IMR-90 (cell line): ENCODE results near the gene RAD51B.

ENCODE experiments used
- BHLHE40 ChIP-seq: fragments of 150-350 bp; IDR thresholded peaks from 2 replicates; pipeline ENCODE4 v1.6.1; 2016; ENCODE audit warnings: mild to moderate bottlenecking, low read depth, low read length
- CEBPB ChIP-seq: IDR thresholded peaks from 2 replicates; pipeline ENCODE4 v1.6.1; 2012; ENCODE audit warnings: low read depth, low read length, improper control_type of control experiment
- CTCF ChIP-seq: conservative IDR thresholded peaks from 2 replicates; pipeline ENCODE4 v1.5.1; 2012; ENCODE audit warnings: mild to moderate bottlenecking, low read depth, low read length, improper control_type of control experiment
- ELK1 ChIP-seq: fragments of 150-350 bp; IDR thresholded peaks from 2 replicates; pipeline ENCODE4 v1.6.1; 2016; ENCODE audit warnings: low read depth, mild to moderate bottlenecking, low read length, moderate library complexity, borderline replicate concordance
- FOS ChIP-seq: fragments of 150-350 bp; IDR thresholded peaks from 2 replicates; pipeline ENCODE4 v1.6.1; 2016; ENCODE audit warnings: low read depth, low read length
- MAFK ChIP-seq: IDR thresholded peaks from 2 replicates; pipeline ENCODE4 v1.6.1; 2012; ENCODE audit warnings: low read depth, low read length, improper control_type of control experiment
- MAZ ChIP-seq: IDR thresholded peaks from 2 replicates; pipeline ENCODE4 v1.6.1; 2012; ENCODE audit warnings: low read depth, mild to moderate bottlenecking, low read length, improper control_type of control experiment, moderate library complexity, borderline replicate concordance
- MXI1 ChIP-seq: IDR thresholded peaks from 2 replicates; pipeline ENCODE4 v1.6.1; 2012; ENCODE audit warnings: low read depth, mild to moderate bottlenecking, low read length, moderate library complexity, borderline replicate concordance
- POLR2A ChIP-seq: IDR thresholded peaks from 2 replicates; pipeline ENCODE4 v1.6.1; 2012; ENCODE audit warnings: mild to moderate bottlenecking, low read depth, low read length
- RAD21 ChIP-seq: IDR thresholded peaks from 2 replicates; pipeline ENCODE4 v1.6.1; 2012; ENCODE audit warnings: low read length, improper control_type of control experiment
- RCOR1 ChIP-seq: IDR thresholded peaks from 2 replicates; pipeline ENCODE4 v1.6.1; 2012; ENCODE audit warnings: mild to moderate bottlenecking, low read length, improper control_type of control experiment; ENCODE audit not compliant: insufficient replicate concordance
- RFX5 ChIP-seq: IDR thresholded peaks from 2 replicates; pipeline ENCODE4 v1.8.0; 2012; ENCODE audit warnings: low read depth, mild to moderate bottlenecking, low read length, moderate library complexity
- SMC3 ChIP-seq: fragments of 150-350 bp; IDR thresholded peaks from 2 replicates; pipeline ENCODE4 v1.6.1; 2016; ENCODE audit warnings: low read depth, mild to moderate bottlenecking, antibody characterized with exemption, low read length, moderate library complexity
- USF2 ChIP-seq: fragments of 150-350 bp; IDR thresholded peaks from 2 replicates; pipeline ENCODE4 v1.6.1; 2017; ENCODE audit warnings: mild to moderate bottlenecking, antibody characterized with exemption, low read length, low read depth

GRCh38 chr14:68062651-68063050 is 243.1 kb downstream of the RAD51B start:
- no peak for TF ChIP-seq MAZ
- no peak for TF ChIP-seq RCOR1
- no peak for TF ChIP-seq USF2
- TF ChIP-seq CTCF, result no peak
- TF ChIP-seq ELK1, result no peak
- TF ChIP-seq RAD21, result no peak
- TF ChIP-seq POLR2A, result no peak
- no peak for TF ChIP-seq MAFK
- TF ChIP-seq RFX5, result no peak
- TF ChIP-seq MXI1, result no peak
- TF ChIP-seq FOS, result no peak
- no peak for TF ChIP-seq SMC3
- TF ChIP-seq CEBPB, result no peak
- TF ChIP-seq BHLHE40, result no peak
